CD14-positive monocyte (primary cell): Measurements from ENCODE around the gene LAMC1. TPM values are rescaled to one million over a fixed set of nuclear protein-coding genes. Genes with fewer than 3 reads are reported as not detected.

Experiments used
- DNase-seq, 3 donors: peaks; one replicate each; pipeline ENCODE4 v3.0.0-alpha.2; 2011 to 2022
- H2AFZ ChIP-seq: 2 replicates; pipeline ENCODE4 v1.6.0; 2012; ENCODE audit warnings: mild to moderate bottlenecking, low read depth, low read length, inconsistent platforms; ENCODE audit not compliant: insufficient read depth, poor library complexity, severe bottlenecking
- H3K27ac ChIP-seq, 2 donors: 1 replicate in 1 of 2; 2 replicates in 1 of 2; pipeline ENCODE4 v1.5.1; 2012 to 2013; ENCODE audit warnings: low read length in 2 of 2, control low read depth in 1 of 2, inconsistent platforms in 1 of 2, low read depth in 1 of 2, mild to moderate bottlenecking in 1 of 2
- H3K27me3 ChIP-seq, 2 donors: one replicate each; pipeline versions ENCODE4 v1.6.0 to v1.6.1; 2011 to 2013; ENCODE audit warnings: low read length in 2 of 2; ENCODE audit not compliant: control insufficient read depth in 2 of 2, insufficient read depth in 2 of 2
- H3K36me3 ChIP-seq, 2 donors: replicated peaks in 1 of 2; 1 replicate in 1 of 2; 2 replicates in 1 of 2; pipeline versions ENCODE4 v1.5.1 to v1.6.1; 2012 to 2013; ENCODE audit warnings: low read length in 2 of 2, control low read depth in 1 of 2, inconsistent platforms in 1 of 2, mild to moderate bottlenecking in 1 of 2; ENCODE audit not compliant: insufficient read depth in 2 of 2, control insufficient read depth in 1 of 2
- H3K4me1 ChIP-seq, 2 donors: 1 replicate in 1 of 2; 2 replicates in 1 of 2; pipeline versions ENCODE4 v1.5.1 to v1.6.1; 2012 to 2013; ENCODE audit warnings: low read length in 2 of 2, control low read depth in 1 of 2, inconsistent platforms in 1 of 2, mild to moderate bottlenecking in 1 of 2, moderate library complexity in 1 of 2; ENCODE audit not compliant: insufficient read depth in 2 of 2, control insufficient read depth in 1 of 2
- H3K4me2 ChIP-seq: replicated peaks from 2 replicates; pipeline ENCODE3; 2012; ENCODE audit warnings: low read length, moderate library complexity, mild to moderate bottlenecking; ENCODE audit not compliant: poor library complexity, severe bottlenecking; ENCODE audit errors: extremely low read depth
- H3K4me3 ChIP-seq, 3 experiments: fragments of 200-600 bp in 1 of 3; sonication (generic) in 1 of 3; replicated peaks in 1 of 3; 1 replicate in 2 of 3; 2 replicates in 1 of 3; pipeline ENCODE4 v1.5.1; 2011 to 2013; ENCODE audit warnings: low read length in 3 of 3, mild to moderate bottlenecking in 3 of 3, control low read depth in 2 of 3, low read depth in 2 of 3, inconsistent platforms in 1 of 3, moderate library complexity in 1 of 3
- H3K79me2 ChIP-seq: 2 replicates; pipeline ENCODE4 v1.6.0; 2012; ENCODE audit warnings: mild to moderate bottlenecking, control low read depth, inconsistent platforms, low read length, moderate library complexity; ENCODE audit not compliant: insufficient read depth
- H3K9ac ChIP-seq: 2 replicates; pipeline ENCODE4 v1.6.0; 2017; ENCODE audit warnings: low read length, mild to moderate bottlenecking; ENCODE audit not compliant: insufficient read depth, poor library complexity, severe bottlenecking
- H3K9me3 ChIP-seq, 2 donors: replicated peaks in 1 of 2; 1 replicate in 1 of 2; 2 replicates in 1 of 2; pipeline versions ENCODE4 v1.5.1 to v1.6.1; 2012 to 2013; ENCODE audit warnings: low read length in 2 of 2, control low read depth in 1 of 2; ENCODE audit not compliant: control insufficient read depth in 1 of 2, insufficient read depth in 1 of 2
- H4K20me1 ChIP-seq: 2 replicates; pipeline ENCODE4 v1.6.0; 2012; ENCODE audit warnings: mild to moderate bottlenecking, low read length, control low read depth, moderate library complexity; ENCODE audit not compliant: insufficient read depth
- H3K27ac Mint-ChIP-seq, 7 donors: one replicate each; pipeline ENCODE4 v1.8.0; 2020; ENCODE audit warnings: mild to moderate bottlenecking in 7 of 7, mixed read lengths in 7 of 7, moderate library complexity in 6 of 7, inconsistent platforms in 2 of 7
- H3K27me3 Mint-ChIP-seq, 3 donors: one replicate each; pipeline ENCODE4 v1.8.0; 2021 to 2022; ENCODE audit warnings: low read depth in 3 of 3, mild to moderate bottlenecking in 3 of 3, mixed read lengths in 3 of 3, moderate library complexity in 3 of 3, inconsistent platforms in 1 of 3
- H3K36me3 Mint-ChIP-seq, 2 donors: one replicate each; pipeline ENCODE4 v1.8.0; 2020; ENCODE audit warnings: mixed read lengths in 2 of 2, inconsistent platforms in 1 of 2, mild to moderate bottlenecking in 1 of 2
- H3K4me1 Mint-ChIP-seq: one replicate; pipeline ENCODE4 v1.8.0; 2020; ENCODE audit warnings: mild to moderate bottlenecking, mixed read lengths
- H3K4me3 Mint-ChIP-seq, 2 donors: one replicate each; pipeline ENCODE4 v1.8.0; 2020; ENCODE audit warnings: mild to moderate bottlenecking in 2 of 2, mixed read lengths in 2 of 2, moderate library complexity in 1 of 2
- H3K9me3 Mint-ChIP-seq, 7 donors: one replicate each; pipeline ENCODE4 v1.8.0; 2020 to 2022; ENCODE audit warnings: mixed read lengths in 7 of 7, mild to moderate bottlenecking in 6 of 7, moderate library complexity in 6 of 7, inconsistent platforms in 2 of 7
- WGBS: methylation state at CpG from one replicate; pipeline ENCODE4 v1.1.5; 2013; ENCODE audit warnings: missing lambda C conversion rate; ENCODE audit not compliant: insufficient coverage; 5-methylcytosine and 5-hydroxymethylcytosine counted together
- intact Hi-C, 2 donors: fragments of 100-400 bp; cut with micrococcal nuclease; formaldehyde crosslinking; loops; one replicate each; pipeline versions ENCODE4 v1.15.0 to v1.15.1; 2023
- polyA plus RNA-seq, 3 donors: library from polyadenylated mRNA; depleted of rRNA in 1 of 3; unstranded in 2 of 3; stranded (reverse) in 1 of 3; fragments of 300-500 nt in 2 of 3; fragments of >200 nt in 1 of 3; fragmentation: Illumina TruSeq in 2 of 3; gene quantifications; 1 replicate in 2 of 3; 2 replicates in 1 of 3; pipeline ENCODE4 v1.2.3, GENCODE V29; 2012 to 2021
- TF ChIP-seq, protein P1 (sequence below): fragments of 200-600 bp; IDR thresholded peaks from one replicate; pipeline ENCODE4 v1.8.0; 2022; ENCODE audit warnings: antibody characterized with exemption, mild to moderate bottlenecking

The LAMC1 gene
- polyA plus RNA-seq, 3 donors = 0.34 to 1.7 (median 0.95) TPM

DNA sequence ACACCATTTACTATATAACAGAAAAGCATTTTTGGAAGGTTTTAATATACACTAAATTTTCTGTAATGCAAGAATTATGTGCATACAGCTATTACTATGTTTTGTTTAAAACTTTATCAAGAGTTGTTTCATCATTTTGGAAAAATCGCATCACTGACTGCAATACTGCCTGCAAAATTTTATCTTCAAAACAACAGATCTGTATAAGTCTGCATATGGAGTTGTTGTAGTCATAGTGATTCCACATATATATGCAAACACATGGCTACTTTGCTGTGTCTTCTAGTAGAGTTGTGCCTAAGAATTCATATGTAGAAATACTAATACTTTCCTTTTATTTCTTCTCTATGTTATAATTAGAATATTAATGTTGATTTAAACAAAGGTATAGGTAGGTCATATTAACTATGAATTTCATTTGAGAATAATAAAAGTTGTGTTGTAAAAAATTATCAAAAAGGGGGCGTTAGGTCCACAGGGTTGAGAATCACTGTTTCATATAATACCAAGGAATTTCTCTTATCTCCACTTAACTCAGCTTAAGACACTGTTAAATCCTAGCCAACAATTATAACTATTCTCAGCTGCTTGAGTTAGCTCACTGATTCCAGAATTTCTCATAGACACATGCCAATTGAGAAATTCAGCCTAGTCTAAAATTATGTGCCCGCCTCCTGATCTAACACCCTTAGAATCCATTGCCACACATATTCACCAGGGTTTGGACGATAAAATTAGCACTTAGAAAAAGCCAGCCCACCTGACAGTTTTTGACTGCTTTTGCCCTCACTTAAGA is 22.9 kb upstream of the LAMC1 start:
- 83% methylated on average over 2 of the region's 4 CpGs for WGBS
- Mint-ChIP-seq H3K27ac (no peak overlapping the region), H3K4me3 (no peak overlapping the region), H3K9me3 (peaks cover 0 to 2% (median 0%) of the 10 kb centered on the region in 7 donors), H3K36me3 (no peaks in the 10 kb centered on the region), H3K27me3 (peaks cover 3 to 9% (median 6%) of the 10 kb centered on the region in 3 donors), H3K4me1 (no peaks in the 10 kb centered on the region)
- Histone ChIP-seq H3K9ac (no peak overlapping the region), H3K27me3 (peaks cover 0 to 2% of the 10 kb centered on the region in 2 donors), H3K4me3 (no peak overlapping the region), H3K4me1 (no peaks in the 10 kb centered on the region), H2AFZ (no peak overlapping the region), H3K36me3 (no peaks in the 10 kb centered on the region), H3K27ac (no peak overlapping the region), H3K4me2 (no peak overlapping the region), H3K79me2 (no peaks in the 10 kb centered on the region), H3K9me3 (no peaks in the 10 kb centered on the region), H4K20me1 (no peaks in the 10 kb centered on the region)
- TF ChIP-seq, protein P1, sequence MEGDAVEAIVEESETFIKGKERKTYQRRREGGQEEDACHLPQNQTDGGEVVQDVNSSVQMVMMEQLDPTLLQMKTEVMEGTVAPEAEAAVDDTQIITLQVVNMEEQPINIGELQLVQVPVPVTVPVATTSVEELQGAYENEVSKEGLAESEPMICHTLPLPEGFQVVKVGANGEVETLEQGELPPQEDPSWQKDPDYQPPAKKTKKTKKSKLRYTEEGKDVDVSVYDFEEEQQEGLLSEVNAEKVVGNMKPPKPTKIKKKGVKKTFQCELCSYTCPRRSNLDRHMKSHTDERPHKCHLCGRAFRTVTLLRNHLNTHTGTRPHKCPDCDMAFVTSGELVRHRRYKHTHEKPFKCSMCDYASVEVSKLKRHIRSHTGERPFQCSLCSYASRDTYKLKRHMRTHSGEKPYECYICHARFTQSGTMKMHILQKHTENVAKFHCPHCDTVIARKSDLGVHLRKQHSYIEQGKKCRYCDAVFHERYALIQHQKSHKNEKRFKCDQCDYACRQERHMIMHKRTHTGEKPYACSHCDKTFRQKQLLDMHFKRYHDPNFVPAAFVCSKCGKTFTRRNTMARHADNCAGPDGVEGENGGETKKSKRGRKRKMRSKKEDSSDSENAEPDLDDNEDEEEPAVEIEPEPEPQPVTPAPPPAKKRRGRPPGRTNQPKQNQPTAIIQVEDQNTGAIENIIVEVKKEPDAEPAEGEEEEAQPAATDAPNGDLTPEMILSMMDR = no peak
- no peak for DNase-seq
- intact Hi-C loops = no loop called here

DNA sequence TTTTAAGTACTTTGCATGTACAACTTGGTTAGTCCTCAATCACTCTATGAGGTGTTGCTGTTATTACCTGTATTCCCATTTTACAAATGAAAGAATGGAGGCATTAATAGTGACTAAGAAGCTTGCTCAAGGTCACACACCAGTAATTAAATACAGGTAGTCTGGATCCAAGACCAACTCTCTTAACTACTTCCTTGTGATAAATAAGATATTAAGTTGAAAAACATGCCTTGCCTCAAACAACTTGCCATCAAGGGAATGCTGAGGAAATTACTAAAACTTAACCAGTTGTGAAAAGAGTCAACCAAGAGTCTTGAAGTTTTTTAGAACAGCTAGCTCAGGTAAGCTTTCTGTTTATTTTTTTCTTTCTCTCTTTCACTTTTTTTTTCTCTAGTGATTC is 21.0 kb upstream of the LAMC1 start:
- no peak for DNase-seq
- H3K9me3 Mint-ChIP-seq = peaks cover 0 to 2% (median 0%) of the 10 kb centered on the region in 7 donors
- no peaks in the 10 kb centered on the region for H3K36me3 Mint-ChIP-seq
- no peaks in the 10 kb centered on the region for H3K4me1 Mint-ChIP-seq
- Histone ChIP-seq H3K27ac (no peak overlapping the region), H3K79me2 (no peaks in the 10 kb centered on the region), H2AFZ (no peak overlapping the region), H4K20me1 (no peaks in the 10 kb centered on the region), H3K9me3 (no peaks in the 10 kb centered on the region), H3K4me1 (no peaks in the 10 kb centered on the region), H3K9ac (no peak overlapping the region), H3K27me3 (peaks cover 0 to 2% of the 10 kb centered on the region in 2 donors), H3K36me3 (no peaks in the 10 kb centered on the region), H3K4me3 (no peak overlapping the region), H3K4me2 (no peak overlapping the region)
- no peak overlapping the region for H3K27ac Mint-ChIP-seq
- intact Hi-C loops = no loop called here
- no peak overlapping the region for H3K4me3 Mint-ChIP-seq
- peaks cover 3 to 12% (median 6%) of the 10 kb centered on the region in 3 donors for H3K27me3 Mint-ChIP-seq
- TF ChIP-seq, protein P1 = no peak
